SKM-1 (cell line): ENCODE data around the gene GABRR2.

Source experiments
- DNase-seq: peaks from one replicate; lab custom pipeline; 2025; ENCODE audit not compliant: unreplicated experiment; lab: John Stamatoyannopoulos, UW

Gene GABRR2

GRCh38 chr6:89214197-89214596 is 100.9 kb downstream of the GABRR2 start:
- no peak for DNase-seq

GRCh38 chr6:89212472-89212871 is 102.6 kb downstream of the GABRR2 start:
- no peak for DNase-seq

GRCh38 chr6:89209457-89209856 is 105.6 kb downstream of the GABRR2 start:
- no peak for DNase-seq

GRCh38 chr6:89208551-89208950 is 106.5 kb downstream of the GABRR2 start:
- DNase-seq: no peak
